Measurements from ENCODE around the gene SESN1.

SESN1 gene

DNA sequence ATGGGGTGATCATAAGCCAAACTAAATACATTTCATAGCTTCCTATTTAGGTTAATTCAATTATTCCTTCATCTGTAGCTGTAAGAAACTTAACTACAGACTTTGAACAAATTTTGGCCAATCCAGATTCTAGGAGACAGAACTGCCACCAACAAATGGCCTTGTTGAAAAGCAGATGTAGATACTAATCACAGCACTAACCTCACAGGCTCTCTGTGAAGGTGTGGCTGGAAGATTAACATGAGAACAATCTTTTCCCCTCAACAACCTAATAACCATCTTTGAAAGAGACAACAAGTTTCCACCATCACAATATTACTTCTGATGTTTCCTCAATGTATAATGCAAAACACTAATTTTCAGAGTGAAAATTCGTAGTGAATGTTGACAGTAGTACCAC lies 87.8 kb downstream of the SESN1 start:
- no peaks in the 10 kb centered on the region for H3K9me3 ChIP-seq (ENCODE audit: severe bottlenecking)
- H3K27me3 ChIP-seq (ENCODE audit: insufficient read depth, low read depth, severe bottlenecking), result no peaks in the 10 kb centered on the region
- H3K4me3 ChIP-seq (ENCODE audit: low read depth, low read length), result no peak overlapping the region
- no peak overlapping the region for H3K27ac ChIP-seq
- peaks cover 3% of the 10 kb centered on the region for H3K36me3 ChIP-seq
- TF ChIP-seq, protein P1, sequence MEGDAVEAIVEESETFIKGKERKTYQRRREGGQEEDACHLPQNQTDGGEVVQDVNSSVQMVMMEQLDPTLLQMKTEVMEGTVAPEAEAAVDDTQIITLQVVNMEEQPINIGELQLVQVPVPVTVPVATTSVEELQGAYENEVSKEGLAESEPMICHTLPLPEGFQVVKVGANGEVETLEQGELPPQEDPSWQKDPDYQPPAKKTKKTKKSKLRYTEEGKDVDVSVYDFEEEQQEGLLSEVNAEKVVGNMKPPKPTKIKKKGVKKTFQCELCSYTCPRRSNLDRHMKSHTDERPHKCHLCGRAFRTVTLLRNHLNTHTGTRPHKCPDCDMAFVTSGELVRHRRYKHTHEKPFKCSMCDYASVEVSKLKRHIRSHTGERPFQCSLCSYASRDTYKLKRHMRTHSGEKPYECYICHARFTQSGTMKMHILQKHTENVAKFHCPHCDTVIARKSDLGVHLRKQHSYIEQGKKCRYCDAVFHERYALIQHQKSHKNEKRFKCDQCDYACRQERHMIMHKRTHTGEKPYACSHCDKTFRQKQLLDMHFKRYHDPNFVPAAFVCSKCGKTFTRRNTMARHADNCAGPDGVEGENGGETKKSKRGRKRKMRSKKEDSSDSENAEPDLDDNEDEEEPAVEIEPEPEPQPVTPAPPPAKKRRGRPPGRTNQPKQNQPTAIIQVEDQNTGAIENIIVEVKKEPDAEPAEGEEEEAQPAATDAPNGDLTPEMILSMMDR (IDR thresholded peaks at IDR 0.05; ENCODE audit: low read depth, low read length), result no peak
- no peak for DNase-seq

DNA sequence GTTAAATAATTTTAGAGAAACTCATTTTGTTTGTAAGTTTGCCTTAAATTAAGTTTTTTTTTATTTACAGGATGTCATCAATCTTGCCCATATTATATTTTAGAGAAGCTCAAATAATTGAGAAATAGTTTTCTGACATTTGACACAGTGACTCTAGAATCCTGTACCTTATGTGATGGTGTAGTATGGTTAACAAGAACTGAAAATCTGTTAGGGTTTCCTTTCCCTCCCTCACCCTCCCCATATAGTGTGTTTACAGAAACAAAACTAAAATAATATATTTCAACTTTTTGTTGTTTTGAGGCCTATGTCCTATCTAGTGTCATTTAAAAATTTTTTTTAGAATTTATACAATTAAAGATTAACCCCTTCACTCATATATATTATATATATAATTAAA lies 91.8 kb downstream of the SESN1 start:
- H3K27me3 ChIP-seq (ENCODE audit: insufficient read depth, low read depth, severe bottlenecking), result no peaks in the 10 kb centered on the region
- H3K27ac ChIP-seq, result no peak overlapping the region
- TF ChIP-seq, protein P1 (IDR thresholded peaks at IDR 0.05; ENCODE audit: low read depth, low read length), result no peak
- peaks cover 25% of the 10 kb centered on the region for H3K36me3 ChIP-seq
- H3K4me3 ChIP-seq (ENCODE audit: low read depth, low read length), result no peak overlapping the region
- no peak for DNase-seq
- no peaks in the 10 kb centered on the region for H3K9me3 ChIP-seq (ENCODE audit: severe bottlenecking)

DNA sequence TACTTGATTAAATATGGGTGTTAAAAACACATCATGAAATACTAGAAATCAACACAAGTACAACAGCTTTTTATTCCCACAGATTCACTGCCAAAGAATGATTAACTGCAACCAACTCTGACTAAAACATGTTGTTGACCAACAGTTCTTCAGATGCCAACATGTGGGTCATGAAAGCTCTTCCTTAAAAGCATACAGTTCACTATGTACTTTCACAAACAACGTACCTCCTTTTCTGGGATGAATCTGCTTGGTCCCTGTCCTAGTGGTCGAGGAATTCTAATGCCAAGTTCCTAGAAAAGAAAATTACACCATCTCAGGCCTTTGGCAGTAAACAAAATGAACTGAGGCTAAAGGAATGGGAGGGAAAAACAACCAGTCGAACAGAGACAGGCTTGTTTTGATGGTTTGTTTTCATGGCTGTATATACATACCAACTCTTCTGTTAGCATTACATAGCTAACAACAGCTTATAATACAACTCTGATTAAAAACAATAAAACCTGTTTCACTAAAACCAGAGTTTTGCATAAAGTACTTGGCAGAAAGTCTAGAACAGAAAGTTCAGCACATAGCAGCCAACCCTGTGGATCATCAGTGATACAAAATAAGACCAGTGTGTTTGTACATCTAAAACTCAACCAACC lies 92.5 kb downstream of the SESN1 start:
- no peak overlapping the region for H3K27ac ChIP-seq
- H3K36me3 ChIP-seq, result peaks cover 32% of the 10 kb centered on the region
- H3K27me3 ChIP-seq (ENCODE audit: insufficient read depth, low read depth, severe bottlenecking), result no peaks in the 10 kb centered on the region
- DNase-seq, result no peak
- TF ChIP-seq, protein P1 (IDR thresholded peaks at IDR 0.05; ENCODE audit: low read depth, low read length), result no peak
- H3K9me3 ChIP-seq (ENCODE audit: severe bottlenecking), result no peaks in the 10 kb centered on the region
- H3K4me3 ChIP-seq (ENCODE audit: low read depth, low read length), result no peak overlapping the region

DNA sequence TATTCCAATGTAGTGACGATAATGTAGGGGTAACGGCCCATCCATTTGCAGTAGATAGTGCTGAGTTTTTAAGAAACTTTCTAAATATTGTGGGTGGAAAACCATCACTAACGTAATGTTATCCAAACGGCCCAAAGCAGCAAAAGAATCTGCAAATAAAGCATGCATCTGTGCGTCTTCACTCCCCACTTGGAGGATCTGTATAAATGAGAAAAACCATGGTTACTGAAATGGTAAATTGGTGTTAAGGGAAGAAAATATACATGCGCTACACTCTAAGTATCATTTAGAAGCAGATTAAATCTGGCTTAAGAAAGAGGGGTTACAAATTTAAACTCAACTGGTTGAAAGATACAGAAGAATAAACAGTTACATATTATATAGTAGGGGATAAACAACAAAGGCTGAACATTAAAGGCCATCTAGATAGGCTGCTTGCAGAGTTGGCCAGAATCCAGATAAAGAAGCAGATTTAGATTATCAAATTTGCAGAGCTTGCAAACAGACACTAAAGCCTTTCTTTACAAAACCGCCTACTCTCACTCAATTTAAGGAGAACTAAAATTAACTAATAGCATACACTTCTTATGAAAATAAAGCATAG lies 93.3 kb downstream of the SESN1 start:
- Histone ChIP-seq H3K9me3 (ENCODE audit: severe bottlenecking) (no peaks in the 10 kb centered on the region), H3K4me3 (ENCODE audit: low read depth, low read length) (no peak overlapping the region), H3K27me3 (ENCODE audit: insufficient read depth, low read depth, severe bottlenecking) (no peaks in the 10 kb centered on the region), H3K27ac (no peak overlapping the region), H3K36me3 (peaks cover 39% of the 10 kb centered on the region)
- DNase-seq, result no peak
- TF ChIP-seq, protein P1 (IDR thresholded peaks at IDR 0.05; ENCODE audit: low read depth, low read length), result no peak

DNA sequence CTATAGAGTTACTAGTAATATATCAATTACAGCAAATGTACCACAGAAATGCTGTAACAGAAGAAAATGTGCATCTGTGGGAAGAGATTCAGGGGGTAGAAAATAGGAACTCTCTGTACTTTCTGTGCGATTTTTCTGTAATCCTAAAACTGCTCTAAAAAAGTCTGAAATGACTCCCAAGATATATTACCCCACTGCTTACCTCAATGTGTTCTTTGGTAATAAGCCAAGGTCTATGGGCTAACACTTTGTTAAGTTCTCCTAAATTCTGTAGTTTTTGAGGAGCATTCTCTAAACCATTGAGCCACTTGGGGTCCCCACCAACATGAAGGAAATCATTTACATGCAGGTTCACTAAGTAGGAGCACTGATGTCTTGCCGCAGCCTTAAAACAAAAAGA lies 94.4 kb downstream of the SESN1 start:
- no peaks in the 10 kb centered on the region for H3K9me3 ChIP-seq (ENCODE audit: severe bottlenecking)
- DNase-seq, result no peak
- no peak overlapping the region for H3K27ac ChIP-seq
- no peaks in the 10 kb centered on the region for H3K27me3 ChIP-seq (ENCODE audit: insufficient read depth, low read depth, severe bottlenecking)
- no peak overlapping the region for H3K4me3 ChIP-seq (ENCODE audit: low read depth, low read length)
- peaks cover 41% of the 10 kb centered on the region for H3K36me3 ChIP-seq
- TF ChIP-seq, protein P1 (IDR thresholded peaks at IDR 0.05; ENCODE audit: low read depth, low read length), result no peak

DNA sequence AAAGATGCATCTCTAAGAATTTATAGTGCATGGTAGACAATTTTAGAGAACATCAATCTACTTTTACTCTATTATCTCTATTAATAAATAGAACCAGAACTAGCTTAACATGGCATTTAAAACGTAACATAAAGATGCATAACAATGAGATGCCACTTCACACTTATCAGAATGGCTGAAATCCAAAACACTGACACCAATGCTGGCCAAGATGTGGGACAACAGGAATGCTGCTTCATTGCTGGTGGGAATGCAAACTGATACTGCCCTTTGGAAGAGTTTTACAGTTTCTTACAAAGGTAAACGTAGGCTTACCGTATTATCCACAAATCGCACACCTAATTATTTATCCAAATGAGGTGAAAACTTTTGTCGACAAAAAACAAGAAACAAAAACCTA lies 95.2 kb downstream of the SESN1 start:
- TF ChIP-seq, protein P1 (IDR thresholded peaks at IDR 0.05; ENCODE audit: low read depth, low read length), result no peak
- DNase-seq, result no peak
- Histone ChIP-seq H3K27ac (no peak overlapping the region), H3K36me3 (peaks cover 47% of the 10 kb centered on the region), H3K27me3 (ENCODE audit: insufficient read depth, low read depth, severe bottlenecking) (no peaks in the 10 kb centered on the region), H3K4me3 (ENCODE audit: low read depth, low read length) (no peak overlapping the region), H3K9me3 (ENCODE audit: severe bottlenecking) (no peaks in the 10 kb centered on the region)

All from WERI-Rb-1 (cell line).